Bronchial epithelial cell (primary cell): ENCODE results near the gene DCBLD2. TPM values are rescaled to one million over a fixed set of nuclear protein-coding genes. Genes with fewer than 3 reads are reported as not detected.

Experiments used
- DNase-seq: peaks from one replicate; pipeline ENCODE4 v3.0.0-alpha.2; 2010; ENCODE audit warnings: low read depth
- FAIRE-seq: peaks from 2 replicates; lab custom pipeline; 2011; peaks lifted over from hg19 to GRCh38; lab: Jason Lieb, UNC
- H3K27me3 ChIP-seq: 2 replicates; pipeline ENCODE4 v1.5.1; 2011; ENCODE audit warnings: low read length; ENCODE audit not compliant: control insufficient read depth, insufficient read depth
- H3K36me3 ChIP-seq: 2 replicates; pipeline ENCODE4 v1.5.1; 2011; ENCODE audit warnings: low read length; ENCODE audit not compliant: control insufficient read depth, insufficient read depth
- H3K4me3 ChIP-seq: 2 replicates; pipeline ENCODE4 v1.5.1; 2011; ENCODE audit warnings: mild to moderate bottlenecking, low read depth, low read length, control low read depth
- total RNA-seq: library from RNA; depleted of rRNA; stranded (reverse); fragments of >200 nt; gene quantifications from 2 replicates; pipeline ENCODE4 v1.2.1, GENCODE V29; 2014
- TF ChIP-seq, protein P1 (sequence below): IDR thresholded peaks from 2 replicates; pipeline ENCODE4 v1.5.1; 2011; ENCODE audit warnings: mild to moderate bottlenecking, moderate library complexity, low read length, control low read depth, inconsistent platforms; ENCODE audit not compliant: insufficient read depth, severe bottlenecking

DCBLD2 gene
- total RNA-seq, 1 donor from 2014 or later, result 96.1 TPM

DNA sequence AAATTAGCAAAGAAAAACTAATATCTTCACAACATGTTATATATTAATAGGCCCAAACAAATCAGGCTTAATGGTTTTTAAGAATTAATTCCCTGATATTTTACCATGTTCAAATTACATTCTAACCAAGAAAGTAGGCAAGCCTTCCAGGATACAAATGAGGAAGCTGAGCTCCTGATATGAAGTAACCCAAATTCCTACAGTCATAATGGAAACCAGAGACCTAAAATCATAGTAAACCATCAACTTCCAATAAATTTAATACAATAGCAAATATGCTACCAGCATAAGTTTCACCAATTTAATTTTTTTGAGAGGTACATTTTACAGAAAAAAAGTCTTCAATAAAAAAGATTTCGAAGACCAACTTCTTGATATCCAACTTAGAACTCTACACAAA, 3.8 kb downstream of the DCBLD2 start:
- no peaks in the 10 kb centered on the region for H3K27me3 ChIP-seq
- no peak for DNase-seq
- FAIRE-seq, result no peak
- H3K4me3 ChIP-seq, result no peak overlapping the region
- TF ChIP-seq, protein P1, sequence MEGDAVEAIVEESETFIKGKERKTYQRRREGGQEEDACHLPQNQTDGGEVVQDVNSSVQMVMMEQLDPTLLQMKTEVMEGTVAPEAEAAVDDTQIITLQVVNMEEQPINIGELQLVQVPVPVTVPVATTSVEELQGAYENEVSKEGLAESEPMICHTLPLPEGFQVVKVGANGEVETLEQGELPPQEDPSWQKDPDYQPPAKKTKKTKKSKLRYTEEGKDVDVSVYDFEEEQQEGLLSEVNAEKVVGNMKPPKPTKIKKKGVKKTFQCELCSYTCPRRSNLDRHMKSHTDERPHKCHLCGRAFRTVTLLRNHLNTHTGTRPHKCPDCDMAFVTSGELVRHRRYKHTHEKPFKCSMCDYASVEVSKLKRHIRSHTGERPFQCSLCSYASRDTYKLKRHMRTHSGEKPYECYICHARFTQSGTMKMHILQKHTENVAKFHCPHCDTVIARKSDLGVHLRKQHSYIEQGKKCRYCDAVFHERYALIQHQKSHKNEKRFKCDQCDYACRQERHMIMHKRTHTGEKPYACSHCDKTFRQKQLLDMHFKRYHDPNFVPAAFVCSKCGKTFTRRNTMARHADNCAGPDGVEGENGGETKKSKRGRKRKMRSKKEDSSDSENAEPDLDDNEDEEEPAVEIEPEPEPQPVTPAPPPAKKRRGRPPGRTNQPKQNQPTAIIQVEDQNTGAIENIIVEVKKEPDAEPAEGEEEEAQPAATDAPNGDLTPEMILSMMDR, result no peak
- H3K36me3 ChIP-seq, result peaks cover 2% of the 10 kb centered on the region

DNA sequence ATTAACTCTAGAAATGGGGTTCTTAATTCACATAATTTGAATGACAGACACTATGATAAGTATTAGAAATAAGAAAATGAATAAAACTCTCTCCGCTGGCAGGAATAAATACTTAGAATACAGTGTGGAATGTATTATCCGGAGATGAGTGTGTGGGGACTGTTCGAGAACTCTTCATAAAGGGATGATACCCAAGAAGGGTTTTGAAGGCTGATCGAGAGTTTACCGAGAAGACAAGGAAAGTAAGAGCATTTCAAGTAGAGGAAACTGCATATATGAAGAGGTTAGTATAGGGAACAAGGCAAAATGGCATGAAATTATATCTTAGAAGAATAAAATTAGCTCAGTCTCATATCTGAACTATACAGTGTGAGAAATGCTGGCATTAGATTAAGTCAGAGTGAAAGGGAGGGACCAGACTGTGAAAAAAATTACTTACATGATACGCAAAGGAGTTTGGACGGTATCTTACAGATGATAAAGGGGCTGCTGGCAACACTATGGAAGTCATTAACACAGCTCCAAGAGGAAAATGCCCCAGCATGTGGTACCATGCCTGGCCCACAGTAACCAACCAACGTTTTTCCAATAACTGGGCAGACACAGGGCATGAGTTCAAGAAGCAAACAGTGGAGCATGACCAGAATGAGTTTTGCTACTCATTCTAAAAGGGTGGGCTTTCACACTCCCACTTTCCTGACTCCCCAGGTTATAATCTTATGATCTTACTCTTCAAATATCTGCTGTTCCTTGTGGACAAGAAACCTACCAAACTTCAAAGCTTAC, 6.5 kb downstream of the DCBLD2 start:
- no peak for FAIRE-seq
- Histone ChIP-seq H3K36me3 (peaks cover 2% of the 10 kb centered on the region), H3K27me3 (no peaks in the 10 kb centered on the region), H3K4me3 (no peak overlapping the region)
- DNase-seq, result no peak
- TF ChIP-seq, protein P1, result no peak

DNA sequence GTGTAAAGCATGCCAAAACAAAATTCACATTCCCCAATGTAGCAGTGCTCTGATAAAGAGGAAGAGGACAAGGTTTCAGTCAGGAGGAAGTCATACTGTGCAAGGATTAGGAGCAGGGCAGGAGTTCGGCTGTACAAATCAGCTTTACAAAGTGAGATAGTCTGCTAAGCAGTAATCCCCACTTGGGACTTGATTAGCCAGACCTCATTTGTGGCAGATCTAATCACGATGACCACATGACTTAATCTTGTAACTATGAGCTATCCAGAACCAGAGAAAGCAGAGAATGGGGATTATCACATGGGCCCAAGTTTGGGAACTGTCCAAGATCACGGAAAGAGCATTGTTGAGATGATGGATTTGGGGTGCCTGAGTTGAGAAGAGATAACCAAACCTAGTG, 7.8 kb downstream of the DCBLD2 start:
- H3K4me3 ChIP-seq, result no peak overlapping the region
- FAIRE-seq, result no peak

DNA sequence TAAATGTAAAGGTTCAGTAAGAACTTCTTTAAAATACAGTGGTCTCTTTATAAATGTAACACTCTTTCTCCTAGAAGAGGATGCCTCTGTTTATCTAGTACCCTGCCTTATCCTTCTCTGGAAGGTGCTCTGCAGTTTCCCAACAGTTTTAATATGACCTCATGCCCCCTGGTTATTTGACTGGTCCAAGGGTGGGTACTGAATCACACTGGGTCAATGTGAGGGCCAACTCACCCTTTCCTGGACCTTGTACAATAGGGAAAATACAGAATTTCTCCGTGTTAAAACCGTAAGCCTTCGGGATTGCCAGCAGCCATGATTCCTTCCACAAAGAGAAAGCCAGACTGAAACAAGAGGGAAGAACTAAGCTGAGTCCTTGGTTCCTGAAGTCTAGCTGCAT, 9.2 kb downstream of the DCBLD2 start:
- no peak overlapping the region for H3K4me3 ChIP-seq
- TF ChIP-seq, protein P1, result no peak
- DNase-seq (no peak), FAIRE-seq (no peak)
- H3K36me3 ChIP-seq, result peaks cover 2% of the 10 kb centered on the region
- H3K27me3 ChIP-seq, result no peaks in the 10 kb centered on the region

More for the DNA sequence above, 7.8 kb downstream of the DCBLD2 start:
- H3K27me3 ChIP-seq, result no peaks in the 10 kb centered on the region
- TF ChIP-seq, protein P1, result no peak
- no peak for DNase-seq
- H3K36me3 ChIP-seq, result peaks cover 2% of the 10 kb centered on the region

DNA sequence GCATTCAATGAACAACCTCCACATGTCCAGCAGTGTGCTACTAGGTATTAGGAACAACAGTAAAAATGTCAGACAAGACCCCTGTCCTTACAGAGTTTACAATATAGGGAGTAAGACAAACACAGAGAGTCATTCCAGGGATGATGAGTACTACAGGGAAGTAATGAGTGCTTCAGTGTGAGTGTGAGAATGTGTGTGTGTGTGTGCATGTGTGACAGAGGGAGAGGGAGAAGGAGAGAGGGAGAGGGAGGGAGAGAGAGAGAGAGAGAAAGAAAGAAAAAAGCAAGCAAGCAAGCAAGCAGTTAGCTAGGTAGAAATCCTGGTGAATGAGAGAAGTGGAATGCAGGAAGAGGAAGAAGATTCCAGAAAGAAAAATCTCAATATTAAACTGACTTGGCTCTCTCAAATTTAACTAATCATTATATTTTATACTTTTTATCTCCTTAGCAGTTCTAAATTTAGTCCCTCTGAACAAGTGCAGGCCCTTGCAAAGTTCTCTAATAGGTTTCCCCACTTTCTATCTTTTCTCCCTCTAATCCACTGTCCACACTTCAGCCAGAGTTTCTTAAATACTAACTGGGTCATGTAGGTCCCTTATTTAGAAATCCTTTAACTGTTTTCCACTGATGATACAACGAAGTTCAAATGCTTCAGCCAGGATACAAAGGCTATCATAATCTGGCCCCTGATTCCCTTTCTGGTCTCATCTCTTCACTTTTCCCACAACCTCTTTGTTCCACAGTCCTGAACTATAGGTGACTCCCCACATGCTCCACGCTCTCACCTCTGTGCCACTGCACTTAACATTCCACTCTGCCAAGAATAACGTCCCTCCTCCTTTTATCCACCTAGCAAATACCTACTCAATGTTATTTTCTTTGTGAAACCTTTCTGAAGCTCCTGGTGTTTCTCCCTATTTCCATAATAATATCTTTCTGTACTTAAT, 10.3 kb downstream of the DCBLD2 start:
- no peak overlapping the region for H3K4me3 ChIP-seq
- H3K27me3 ChIP-seq, result no peaks in the 10 kb centered on the region
- DNase-seq (no peak), FAIRE-seq (no peak)
- TF ChIP-seq, protein P1, result no peak
- peaks cover 2% of the 10 kb centered on the region for H3K36me3 ChIP-seq
